ENCODE results near the gene COA8. TPM values are rescaled to one million over a fixed set of nuclear protein-coding genes. Genes with fewer than 3 reads are reported as not detected.

The COA8 gene
- total and polyA plus RNA-seq, 9 of the 15 experiments (the other 6 are each of a cell fraction or from before 2014, with no cell fraction given): 5.0 to 35.3 (median 25.7) TPM

- in situ Hi-C loops (cut with MboI) (no loop called here), intact Hi-C loops (cut with micrococcal nuclease) (loop anchor here (5.0 to 10.0 kb wide), 2 partner anchors 42 to 470 kb away; no protein-coding TSS in a partner anchor)
- Histone ChIP-seq H3K79me2 (ENCODE audit: control insufficient read depth, insufficient read depth, low read length) (no peaks in the 10 kb centered on the region), H3K4me2 (ENCODE audit: insufficient read depth, low read length) (no peak overlapping the region), H3K9me1 (ENCODE audit: control insufficient read depth, insufficient read depth, low read length) (no peaks in the 10 kb centered on the region), H3K4me1 (replicated peaks in 1 of 2; ENCODE audit: control insufficient read depth in 2 of 2, insufficient read depth in 2 of 2, low read length in 2 of 2) (peaks cover 0 to 86% of the 10 kb centered on the region in 2 experiments; a peak in 2 of 5 replicates), H3K27ac (ENCODE audit: extremely low read depth, low read depth, low read length) (no peak overlapping the region), H3K9ac (ENCODE audit: insufficient read depth in 1 of 2, low read depth in 2 of 2, low read length in 2 of 2) (no peak overlapping the region; a peak in 1 of 4 replicates), H3K27me3 (ENCODE audit: control insufficient read depth in 2 of 2, insufficient read depth in 2 of 2, low read length in 2 of 2) (no peaks in the 10 kb centered on the region), H3K4me3 (no peak overlapping the region), H3K36me3 (ENCODE audit: control insufficient read depth, insufficient read depth, low read length) (no peaks in the 10 kb centered on the region), H3K9me3 (replicated peaks; ENCODE audit: control insufficient read depth, insufficient read depth, low read depth, low read length) (no peaks in the 10 kb centered on the region), H2AFZ (ENCODE audit: low read depth, low read length) (no peak overlapping the region), H4K20me1 (replicated peaks; ENCODE audit: control insufficient read depth, insufficient read depth, low read length) (peaks cover 7% of the 10 kb centered on the region; the same call in 1 of the 2 replicates)
- ATAC-seq (no peak), DNase-seq (ENCODE audit: extremely low read depth in 1 of 4, low spot score in 3 of 4) (no peak), FAIRE-seq (no peak)
- POLR2A ChIA-PET: interaction anchor here (0.7 to 2.1 kb wide), 2 partner anchors 25 to 34 kb away, joined by 3 to 8 read pairs; no protein-coding TSS in a partner anchor
- CTCF ChIA-PET (ENCODE audit: low intra/inter-chr PET ratio): no interaction called here
- no peak for TF ChIP-seq POLR2G (IDR thresholded peaks at IDR 0.05; ENCODE audit: low read depth, low read length)
- TF ChIP-seq SAFB2 (IDR thresholded peaks at IDR 0.05; ENCODE audit: borderline replicate concordance, low read depth, low read length, severe bottlenecking): no peak
- TF ChIP-seq DNMT1 (IDR thresholded peaks at IDR 0.05): no peak
- no peak for TF ChIP-seq FOXA1 (IDR thresholded peaks at IDR 0.05; ENCODE audit: borderline replicate concordance)
- TF ChIP-seq HIVEP1 (CRISPR knock-in tag; IDR thresholded peaks at IDR 0.05): no peak
- TF ChIP-seq NFRKB (IDR thresholded peaks at IDR 0.05; ENCODE audit: low read depth): no peak
- TF ChIP-seq TEAD2 (tag; IDR thresholded peaks at IDR 0.05): no peak
- BruUV-seq (replicated peaks): no TSS peak
- WGBS (ENCODE audit: insufficient coverage, low coverage, missing lambda C conversion rate): 69% methylated on average over 12 of the region's 35 CpGs
Observed at GRCh38 chr14:103544388-103545218, 18.2 kb upstream of the COA8 start.
